HG02938 (cell line): ENCODE results near the gene TRMO.
A peak's percentile ranks its signal among the peaks of the same experiment; 100 is the strongest.
"Not testable (repeated sequence)": the region's sequence is repeated elsewhere in the genome, so short reads cannot be mapped to it uniquely, and the experiment has no call there.

Experiments
- ATAC-seq: cut with Tn5 transposase; IDR thresholded peaks from one replicate; pipeline ENCODE4 v1.9.1; 2021; ENCODE audit warnings: mild to moderate bottlenecking, moderate library complexity; ENCODE audit not compliant: unreplicated experiment

The TRMO gene, protein sequence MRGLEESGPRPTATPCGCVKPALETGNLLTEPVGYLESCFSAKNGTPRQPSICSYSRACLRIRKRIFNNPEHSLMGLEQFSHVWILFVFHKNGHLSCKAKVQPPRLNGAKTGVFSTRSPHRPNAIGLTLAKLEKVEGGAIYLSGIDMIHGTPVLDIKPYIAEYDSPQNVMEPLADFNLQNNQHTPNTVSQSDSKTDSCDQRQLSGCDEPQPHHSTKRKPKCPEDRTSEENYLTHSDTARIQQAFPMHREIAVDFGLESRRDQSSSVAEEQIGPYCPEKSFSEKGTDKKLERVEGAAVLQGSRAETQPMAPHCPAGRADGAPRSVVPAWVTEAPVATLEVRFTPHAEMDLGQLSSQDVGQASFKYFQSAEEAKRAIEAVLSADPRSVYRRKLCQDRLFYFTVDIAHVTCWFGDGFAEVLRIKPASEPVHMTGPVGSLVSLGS

DNA sequence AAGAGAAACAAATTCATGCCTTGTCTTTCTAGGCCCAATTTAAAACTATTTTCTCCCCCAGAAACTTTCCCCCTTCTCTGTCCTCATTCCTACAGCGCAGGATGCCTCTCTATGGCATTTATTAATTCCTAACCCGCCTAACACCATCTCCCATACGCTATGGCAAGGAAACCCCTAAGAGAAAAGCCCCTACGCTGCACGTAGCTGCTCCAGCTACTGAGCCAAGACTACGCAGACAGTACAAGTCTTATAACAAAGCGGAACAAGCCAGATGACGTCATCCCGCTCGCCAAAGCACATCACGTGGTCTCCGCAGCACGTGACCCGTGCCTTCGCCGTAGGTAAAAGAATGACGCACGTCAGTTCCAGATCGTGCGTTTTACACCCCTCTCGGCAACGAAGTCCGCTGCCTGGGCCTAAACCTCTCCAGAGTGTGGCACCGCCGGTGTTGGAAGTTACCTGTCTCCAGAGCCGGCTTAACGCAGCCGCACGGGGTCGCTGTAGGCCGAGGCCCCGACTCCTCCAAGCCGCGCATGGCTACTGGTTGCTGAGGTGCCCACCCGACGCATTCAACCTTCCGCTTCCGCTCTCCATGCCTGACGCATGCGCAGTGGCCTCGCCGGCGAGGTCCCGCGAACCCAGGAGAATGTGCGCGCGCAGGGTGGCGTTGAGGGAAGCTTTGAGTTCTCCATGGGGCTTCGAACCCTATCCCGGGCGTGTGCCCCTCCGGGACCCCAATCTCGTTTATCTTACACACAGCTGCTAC, at the start of gene TRMO:
Gene TRMO (minus strand): TSS at position 542 of the 766 bp plus-strand sequence. CDS start 7 bp downstream, at position 535.
- peak; percentile 79 for ATAC-seq

DNA sequence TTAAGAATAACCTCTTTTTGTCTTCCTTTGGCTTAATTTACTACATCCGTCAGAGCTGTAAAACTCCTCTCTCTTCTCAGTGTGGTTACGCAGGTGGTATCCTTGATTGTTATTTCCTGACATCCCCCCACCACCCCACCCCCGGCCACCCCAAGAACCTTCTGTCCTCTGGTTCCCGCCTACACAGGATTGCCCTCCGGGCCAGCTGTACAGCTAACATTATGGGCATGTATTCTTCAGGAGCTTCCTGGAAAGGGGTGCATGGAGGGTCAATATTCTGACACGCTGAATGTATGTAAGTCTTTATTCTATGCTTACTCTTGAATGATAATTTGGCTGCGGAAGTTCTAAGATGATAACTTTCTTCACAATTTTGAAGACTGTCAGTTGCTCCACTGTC, 47.9 kb upstream of the TRMO start:
- ATAC-seq, result no peak

DNA sequence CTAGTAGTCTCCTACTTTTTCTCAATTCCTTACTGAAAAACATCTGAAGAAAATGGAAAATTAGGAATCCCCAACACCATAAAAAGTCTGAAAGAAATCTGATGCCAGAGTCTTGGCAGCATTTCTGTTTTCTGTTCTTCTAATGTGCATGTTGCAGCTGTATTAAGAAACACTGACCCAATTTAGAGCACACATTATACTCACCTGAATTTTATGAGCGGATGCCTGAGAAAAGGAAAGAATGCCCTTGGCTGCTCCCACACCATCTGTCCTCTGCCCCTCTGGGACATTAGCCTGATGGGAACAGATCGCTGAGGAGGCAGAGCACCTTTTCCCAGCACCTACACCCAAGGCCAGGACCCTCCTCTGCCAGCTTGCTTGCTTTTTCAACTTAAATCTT, 46.7 kb upstream of the TRMO start:
- no peak for ATAC-seq

DNA sequence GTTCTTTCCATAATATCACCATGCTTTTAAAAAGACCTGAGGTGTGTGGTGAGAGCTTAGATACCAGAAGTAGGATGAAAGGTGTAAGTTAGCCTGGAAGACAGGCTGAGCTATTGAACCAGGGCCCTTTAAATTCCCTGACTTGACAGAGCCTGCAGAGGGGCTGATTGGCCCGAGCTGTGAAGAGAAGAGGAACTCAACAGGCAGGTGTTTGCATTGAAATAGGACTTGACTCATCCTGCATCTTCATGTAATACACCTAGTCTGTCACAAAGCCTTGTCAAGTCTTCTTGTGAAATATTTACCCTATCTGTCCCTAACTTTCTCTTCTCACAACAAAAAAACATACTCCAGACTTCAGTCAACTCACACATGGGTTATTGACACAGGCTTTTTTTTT, 44.2 kb upstream of the TRMO start:
- ATAC-seq, result no peak

DNA sequence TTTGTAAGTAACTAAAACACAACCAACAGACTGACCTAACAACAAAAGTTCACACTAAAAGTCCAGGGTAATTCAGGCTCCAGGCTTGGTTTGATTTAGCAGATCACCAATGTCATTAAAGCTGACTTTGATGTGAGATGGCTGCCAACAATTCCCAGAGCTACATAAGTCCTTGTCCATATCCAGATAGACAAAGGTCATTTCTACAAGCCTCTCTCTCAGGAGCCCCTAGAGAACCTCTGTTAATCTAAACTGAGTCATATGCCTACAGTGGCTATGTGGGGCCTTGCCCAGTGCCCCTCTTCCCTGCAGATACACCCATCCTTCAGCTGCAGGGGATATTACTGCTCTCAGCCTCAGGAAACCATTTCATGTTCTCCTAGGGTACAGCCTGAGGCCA, 42.6 kb upstream of the TRMO start:
- ATAC-seq, result no peak

DNA sequence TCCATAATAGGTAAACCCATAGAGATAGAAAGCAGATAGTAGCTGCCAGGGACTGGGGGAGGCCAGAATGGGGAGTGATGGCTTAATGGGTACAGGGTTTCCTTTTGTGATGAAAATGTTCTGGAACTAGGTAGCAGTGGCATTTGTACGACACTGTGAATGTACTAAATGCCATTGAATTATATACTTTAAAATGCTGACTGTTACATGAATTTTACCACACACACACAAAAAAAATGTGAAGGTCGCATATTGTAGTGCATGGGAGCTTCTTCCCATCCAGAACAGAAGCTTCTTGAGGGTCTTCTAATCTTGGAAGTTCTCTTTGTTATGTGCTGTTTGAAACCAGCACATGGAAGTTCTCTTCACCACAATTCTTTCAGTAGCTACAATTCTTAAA, 40.9 kb upstream of the TRMO start:
- ATAC-seq, result no peak

DNA sequence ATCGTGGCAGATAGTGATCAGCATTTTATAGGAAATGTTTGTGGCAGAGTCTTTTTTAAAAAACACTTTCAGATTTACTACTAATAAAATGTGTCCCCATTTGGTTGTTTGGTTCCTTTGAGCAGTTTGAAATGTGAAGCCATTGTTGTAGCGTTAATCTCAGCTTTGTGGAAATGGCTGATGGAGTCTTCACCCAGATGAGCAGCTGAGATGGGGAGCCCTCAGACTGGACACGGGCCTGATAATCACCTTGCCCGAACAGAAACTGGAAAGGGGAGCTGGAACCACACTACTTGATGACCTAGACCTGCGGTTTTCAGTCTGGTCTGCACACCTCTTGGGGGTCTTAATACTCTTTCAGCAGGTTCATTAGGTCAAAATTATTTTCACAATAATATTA, 40.3 kb upstream of the TRMO start:
- ATAC-seq, result no peak

DNA sequence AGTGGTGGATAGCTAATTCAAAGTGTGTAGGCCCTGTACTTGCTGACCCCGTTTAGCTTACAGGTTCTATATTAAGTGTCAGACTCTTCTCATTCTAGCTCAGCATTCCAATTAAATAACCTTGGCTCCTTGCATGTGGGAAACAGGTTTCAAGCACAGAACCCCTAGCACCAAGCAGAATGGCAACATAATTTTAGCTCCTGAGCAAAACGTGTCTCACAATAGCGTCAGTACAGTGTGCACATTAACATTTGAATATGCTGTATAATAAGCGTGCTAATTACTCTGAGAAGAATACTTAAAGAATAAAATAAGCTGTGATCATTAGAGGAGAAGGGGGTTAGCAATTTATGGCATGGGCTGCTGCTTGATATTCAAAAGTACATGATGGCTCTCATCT, 39.8 kb upstream of the TRMO start:
- ATAC-seq, result no peak

DNA sequence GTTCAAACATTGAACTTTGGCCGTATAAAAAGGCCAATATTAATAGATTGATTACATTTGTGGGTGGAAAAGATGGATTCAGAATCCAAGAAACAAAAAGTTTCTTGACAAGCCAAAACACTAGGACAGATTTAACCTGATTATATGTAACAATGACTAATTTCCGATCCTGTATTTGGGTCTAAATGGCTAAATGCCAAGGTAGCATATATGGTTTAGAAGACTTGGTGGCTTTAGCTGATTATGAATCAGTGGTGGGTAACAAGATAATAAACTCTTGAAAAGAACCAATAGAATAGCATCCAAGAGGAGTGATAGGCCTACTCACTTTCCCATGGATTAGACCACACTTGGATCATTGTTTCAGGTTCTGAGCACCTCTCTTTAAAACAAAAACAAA, 39.1 kb upstream of the TRMO start:
- no peak for ATAC-seq

DNA sequence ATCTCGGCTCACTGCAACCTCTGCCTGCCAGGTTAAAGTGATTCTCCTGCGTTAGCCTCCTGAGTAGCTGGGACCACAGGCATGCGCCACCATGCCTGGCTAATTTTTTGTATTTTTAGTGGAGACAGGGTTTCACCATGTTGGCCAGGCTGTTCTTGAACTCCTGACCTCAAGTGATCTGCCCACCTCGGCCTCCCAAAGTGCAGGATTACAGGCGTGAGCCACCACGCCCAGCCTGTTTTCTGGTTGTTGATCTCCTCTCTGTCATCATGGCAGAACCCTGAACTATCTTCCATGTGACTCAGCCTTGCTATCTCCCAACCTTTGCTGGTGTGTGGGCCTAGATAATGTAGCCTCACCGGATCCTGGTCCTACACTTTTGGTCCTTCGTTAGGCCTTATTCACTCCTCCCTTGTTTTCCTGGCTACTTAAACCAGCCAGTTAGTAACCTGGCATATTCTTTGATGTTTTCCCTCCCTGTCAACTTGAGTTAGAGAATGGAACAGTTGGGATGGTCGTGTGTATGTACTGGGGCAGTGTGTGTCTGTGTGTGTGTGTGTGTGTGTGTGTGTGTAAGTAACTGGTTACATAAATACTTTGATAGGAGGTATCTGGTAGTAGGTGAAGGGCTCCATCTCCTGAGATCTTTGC, 38.5 kb upstream of the TRMO start:
- not testable (repeated sequence) for ATAC-seq

DNA sequence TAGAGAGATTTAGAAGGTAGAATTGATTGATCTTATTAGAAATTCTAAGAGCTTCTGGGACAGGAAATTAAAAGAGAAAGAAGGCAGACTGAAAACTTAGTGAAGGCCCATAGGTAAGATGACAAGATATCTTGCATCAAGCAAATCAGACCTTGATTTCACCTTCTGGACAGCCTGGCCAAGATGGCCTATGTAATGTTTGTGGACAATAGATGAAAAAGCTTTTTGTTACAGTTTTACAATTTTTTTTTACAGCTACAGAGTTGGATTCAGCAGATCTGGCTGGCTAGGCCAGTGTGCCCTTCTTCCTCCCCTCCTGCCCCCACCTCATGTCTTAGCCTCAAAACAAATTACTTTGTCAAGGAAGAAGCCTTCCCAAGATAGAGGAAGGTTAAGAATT, 37.3 kb upstream of the TRMO start:
- ATAC-seq, result no peak

DNA sequence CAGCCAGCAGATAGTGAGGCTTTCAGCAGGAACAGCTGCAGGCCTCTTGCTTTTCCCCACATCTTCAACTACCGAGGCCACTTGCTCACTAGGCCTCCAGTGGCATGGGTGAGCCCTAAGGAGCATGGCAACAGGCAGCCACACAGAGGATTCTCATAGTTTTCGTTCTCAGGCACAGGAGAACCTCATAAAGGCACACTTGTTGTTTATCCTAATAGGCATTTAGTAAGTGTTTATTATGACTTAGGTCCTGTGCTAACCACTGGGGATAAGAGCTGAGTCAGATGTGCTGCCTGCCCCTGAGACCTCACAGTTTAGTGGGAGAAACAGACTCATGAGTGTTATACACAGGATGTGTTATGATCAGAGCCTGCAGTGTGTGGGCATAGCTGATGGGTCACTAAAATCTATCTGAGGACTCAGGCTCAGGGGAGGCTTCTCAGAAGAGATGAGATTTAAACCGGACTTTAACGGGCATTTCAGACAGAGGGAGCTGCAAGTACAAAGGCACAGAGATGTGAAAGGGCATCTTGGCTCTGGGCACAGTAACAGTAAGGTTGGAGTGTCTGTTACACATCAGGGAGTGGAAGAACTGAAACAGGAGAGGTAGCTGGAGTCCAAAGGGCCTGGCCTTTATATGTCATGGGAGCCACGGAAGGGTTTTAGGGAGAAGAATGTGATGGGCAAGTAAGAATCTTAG, 36.7 kb upstream of the TRMO start:
- no peak for ATAC-seq

DNA sequence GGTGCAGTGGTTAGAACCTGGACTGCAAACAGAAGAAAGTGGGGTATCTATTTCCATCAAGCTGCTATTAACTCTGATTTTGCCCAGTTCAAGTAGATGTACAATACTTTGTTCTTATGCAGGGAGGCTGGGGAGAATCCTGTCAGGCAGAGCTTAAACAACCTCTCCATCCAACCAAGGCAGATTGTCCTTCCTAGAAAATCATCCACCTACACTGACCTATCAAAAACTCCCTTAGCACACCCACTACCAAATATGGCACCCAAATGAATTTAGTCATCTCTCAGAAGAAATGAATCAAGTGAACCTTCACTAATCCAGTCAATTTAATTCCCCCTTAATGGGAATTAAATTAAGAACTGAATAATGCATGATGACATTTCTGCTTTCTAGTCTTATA, 34.0 kb upstream of the TRMO start:
- ATAC-seq, result no peak

DNA sequence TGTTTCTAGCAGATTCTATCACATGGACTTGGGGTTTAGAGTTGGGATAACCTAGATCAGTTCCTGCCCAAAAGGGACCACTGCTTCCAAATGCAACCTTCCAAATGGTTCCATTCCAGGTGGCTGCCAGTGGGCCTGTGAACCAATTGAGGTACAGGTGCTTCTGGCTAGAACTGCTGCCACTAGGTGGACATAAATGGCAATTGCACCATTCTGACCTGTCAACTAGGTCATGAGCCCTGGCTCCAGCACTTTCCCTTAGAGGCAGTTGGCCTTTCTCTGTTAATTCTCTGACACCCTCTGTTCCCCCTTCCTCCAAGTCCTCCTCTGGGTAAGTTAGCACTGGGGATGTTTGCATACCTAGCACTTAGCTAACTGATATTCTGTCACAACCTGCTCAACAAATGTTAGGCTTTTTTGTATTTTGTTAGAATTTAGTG, 32.3 kb upstream of the TRMO start:
- peak; percentile 76 for ATAC-seq

DNA sequence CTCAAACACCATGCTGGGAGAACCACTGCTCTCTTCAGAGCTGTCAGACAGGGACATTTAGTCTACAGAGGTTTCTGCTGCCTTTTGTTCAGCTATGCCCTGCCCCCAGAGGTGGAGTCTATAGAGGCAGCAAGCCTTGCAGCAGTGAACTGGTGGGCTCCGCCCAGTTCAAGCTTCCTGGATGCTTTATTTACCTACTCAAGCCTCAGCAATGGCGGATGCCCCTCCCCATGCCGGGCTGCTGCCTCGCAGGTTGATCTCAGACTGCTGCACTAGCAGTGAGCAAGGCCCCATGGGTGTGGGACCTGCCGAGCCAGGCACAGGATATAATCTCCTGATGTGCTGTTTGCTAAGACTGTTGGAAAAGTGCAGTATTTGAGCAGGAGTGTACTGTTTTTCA, 28.6 kb upstream of the TRMO start:
- not testable (repeated sequence) for ATAC-seq

DNA sequence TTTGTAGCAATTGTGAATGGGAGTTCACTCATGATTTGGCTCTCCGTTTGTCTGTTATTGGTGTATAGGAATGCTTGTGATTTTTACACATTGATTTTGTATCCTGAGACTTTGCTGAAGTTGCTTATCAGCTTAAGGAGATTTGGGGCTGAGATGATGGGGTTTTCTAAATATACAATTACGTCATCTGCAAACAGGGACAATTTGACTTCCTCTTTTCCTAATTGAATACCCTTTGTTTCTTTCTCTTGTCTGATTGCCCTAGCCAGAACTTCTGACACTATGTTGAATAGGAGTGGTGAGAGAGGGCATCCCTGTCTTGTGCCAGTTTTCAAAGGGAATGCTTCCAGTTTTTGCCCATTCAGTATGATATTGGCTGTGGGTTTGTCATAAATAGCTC, 24.8 kb upstream of the TRMO start:
- not testable (repeated sequence) for ATAC-seq

DNA sequence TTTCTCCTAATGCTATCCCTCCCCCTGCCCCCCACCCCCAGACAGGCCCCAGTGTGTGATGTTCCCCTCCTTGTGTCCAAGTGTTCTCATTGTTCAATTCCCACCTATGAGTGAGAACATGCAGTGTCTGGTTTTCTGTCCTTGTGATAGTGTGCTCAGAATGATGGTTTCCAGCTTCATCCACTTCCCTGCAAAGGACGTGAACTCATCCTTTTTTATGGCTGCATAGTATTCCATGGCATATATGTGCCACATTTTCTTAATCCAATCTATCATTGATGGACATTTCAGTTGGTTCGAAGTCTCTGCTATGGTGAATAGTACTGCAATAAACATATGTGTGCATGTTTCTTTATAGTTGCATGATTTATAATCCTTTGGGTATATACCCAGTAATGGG, 23.2 kb upstream of the TRMO start:
- not testable (repeated sequence) for ATAC-seq

DNA sequence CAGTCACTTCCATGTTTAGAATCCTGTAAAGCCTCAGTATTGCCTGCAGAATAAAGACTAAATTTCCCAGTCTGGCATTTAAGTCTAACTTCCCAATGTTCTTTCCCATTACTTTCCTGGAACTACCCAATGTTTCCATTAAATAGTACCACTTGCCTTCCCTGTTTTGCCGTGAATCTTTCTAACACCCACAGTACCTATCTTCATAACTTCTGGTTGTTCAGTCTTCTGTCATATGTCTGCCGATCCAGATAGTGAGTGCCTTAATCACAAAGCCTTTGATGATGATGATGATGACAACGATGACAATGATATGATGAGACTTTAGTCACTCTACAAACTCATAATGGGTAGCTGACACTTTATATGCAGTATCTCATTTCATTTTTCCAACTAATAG, 22.3 kb upstream of the TRMO start:
- no peak for ATAC-seq

DNA sequence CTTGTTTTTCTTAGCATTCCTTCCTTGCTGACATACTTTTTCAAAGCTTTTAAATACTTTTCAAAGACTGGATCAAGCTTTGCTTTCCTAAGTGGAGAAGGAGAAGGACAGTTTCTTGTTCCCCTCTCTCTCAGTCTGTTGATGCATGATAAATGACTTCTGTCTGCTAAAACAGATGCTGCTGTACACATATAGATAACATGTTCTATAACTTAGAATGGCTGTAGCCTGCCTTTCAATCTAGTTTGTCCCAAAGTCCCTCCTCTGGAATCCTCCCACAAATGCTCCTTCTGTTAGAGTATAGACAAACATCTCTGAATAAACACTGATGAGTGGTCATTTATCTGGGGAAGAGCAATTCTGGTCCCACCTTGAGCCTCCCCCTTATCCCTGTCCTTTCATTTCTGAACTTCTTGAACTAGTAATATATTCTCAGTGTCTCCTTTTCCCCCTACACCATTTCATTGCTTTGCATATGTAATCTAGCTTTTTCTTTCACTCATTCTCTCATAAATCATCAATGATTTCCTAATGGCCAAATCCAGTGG, 21.1 kb upstream of the TRMO start:
- no peak for ATAC-seq

DNA sequence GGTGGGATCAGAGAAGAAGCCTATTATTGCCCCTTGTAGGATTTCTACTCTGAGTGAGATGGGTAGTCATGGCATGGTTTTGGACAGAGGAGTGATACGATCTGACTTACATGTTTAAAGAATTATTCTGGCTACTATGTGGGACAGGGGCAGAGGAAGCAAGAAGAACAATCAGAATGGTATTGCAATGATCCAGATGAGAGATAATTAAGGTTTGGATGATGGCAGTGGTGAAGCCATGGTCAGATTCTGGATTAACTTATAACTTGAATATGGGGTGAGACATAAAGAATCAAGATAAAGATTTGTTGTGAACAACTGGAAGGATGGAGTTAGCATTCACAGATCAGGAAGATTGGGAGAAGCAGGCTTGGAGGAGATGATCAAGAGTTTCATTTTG, 19.0 kb upstream of the TRMO start:
- ATAC-seq, result no peak

DNA sequence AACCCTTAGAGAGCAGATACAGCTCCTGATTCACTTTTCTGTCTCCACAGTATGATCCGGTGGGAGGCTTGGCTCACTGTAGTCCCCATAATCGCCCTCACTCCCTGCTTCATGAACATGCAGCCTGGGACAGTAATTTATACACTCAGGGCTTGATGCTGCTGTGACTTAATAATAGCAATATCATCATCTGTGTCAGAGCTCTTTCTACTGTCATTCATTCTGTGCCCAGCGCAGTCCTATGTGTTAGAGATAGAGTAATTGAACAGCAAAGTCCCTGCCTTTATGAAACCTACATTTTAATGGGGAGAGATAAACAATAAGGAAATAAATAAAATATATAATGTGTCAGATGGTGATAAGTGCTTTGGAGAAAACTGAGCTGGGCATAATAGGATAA, 18.4 kb upstream of the TRMO start:
- no peak for ATAC-seq
